GM12878 (cell line): Measurements from ENCODE around the gene MEAK7. TPM values are rescaled to one million over a fixed set of nuclear protein-coding genes. Genes with fewer than 3 reads are reported as not detected.

Source experiments
- BCL3 ChIP-seq: IDR thresholded peaks from 2 replicates; pipeline ENCODE4 v1.6.1; 2011; ENCODE audit warnings: borderline replicate concordance, low read depth, mild to moderate bottlenecking, moderate library complexity, low read length; ENCODE audit not compliant: insufficient read depth, poor library complexity, severe bottlenecking
- BHLHE40 ChIP-seq, 2 experiments: fragments of 450-650 bp in 1 of 2; IDR thresholded peaks; 2 replicates each; pipeline ENCODE4 v1.6.1; 2011 to 2017; ENCODE audit warnings: low read depth in 2 of 2, borderline replicate concordance in 1 of 2, improper control_type of control experiment in 1 of 2, low read length in 1 of 2, mild to moderate bottlenecking in 1 of 2
- CBFB ChIP-seq: IDR thresholded peaks from 2 replicates; pipeline ENCODE4 v1.6.1; 2016; ENCODE audit warnings: antibody characterized with exemption, low read depth
- CHD2 ChIP-seq: IDR thresholded peaks from 2 replicates; pipeline ENCODE4 v1.6.1; 2011; ENCODE audit warnings: low read depth, low read length, improper control_type of control experiment, borderline replicate concordance
- E2F4 ChIP-seq: IDR thresholded peaks from 2 replicates; pipeline ENCODE4 v1.6.1; 2012; ENCODE audit warnings: low read depth, low read length, improper control_type of control experiment
- E4F1 ChIP-seq: fragments of 450-650 bp; IDR thresholded peaks from 2 replicates; pipeline ENCODE4 v1.6.1; 2018; ENCODE audit warnings: borderline replicate concordance, mild to moderate bottlenecking; ENCODE audit not compliant: partially characterized antibody
- EED ChIP-seq: sonication (generic); IDR thresholded peaks from 2 replicates; pipeline ENCODE4 v1.6.1; 2016; ENCODE audit warnings: antibody characterized with exemption, low read depth
- ESRRA ChIP-seq: IDR thresholded peaks from 2 replicates; pipeline ENCODE4 v1.6.1; 2012; ENCODE audit warnings: mild to moderate bottlenecking, low read length, improper control_type of control experiment
- HDGF ChIP-seq: fragments of 450-650 bp; IDR thresholded peaks from 2 replicates; pipeline ENCODE4 v1.6.1; 2016; ENCODE audit warnings: antibody characterized with exemption
- IRF5 ChIP-seq: fragments of 450-650 bp; IDR thresholded peaks from 2 replicates; pipeline ENCODE4 v1.6.1; 2017; ENCODE audit warnings: borderline replicate concordance
- JUNB ChIP-seq: IDR thresholded peaks from 2 replicates; pipeline ENCODE4 v1.6.1; 2016; ENCODE audit warnings: antibody characterized with exemption, mild to moderate bottlenecking
- MEF2A ChIP-seq: IDR thresholded peaks from 2 replicates; pipeline ENCODE4 v1.6.1; 2011; ENCODE audit warnings: low read depth, mild to moderate bottlenecking, low read length, moderate library complexity; ENCODE audit not compliant: insufficient read depth
- MTA3 ChIP-seq: IDR thresholded peaks from 2 replicates; pipeline ENCODE4 v1.6.1; 2012; ENCODE audit warnings: low read length, inconsistent platforms, borderline replicate concordance
- NBN ChIP-seq: fragments of 450-650 bp; IDR thresholded peaks from 2 replicates; pipeline ENCODE4 v1.6.1; 2016
- NRF1 ChIP-seq: conservative IDR thresholded peaks from 2 replicates; pipeline ENCODE4 v1.6.1; 2011; ENCODE audit warnings: mild to moderate bottlenecking, low read depth, low read length, improper control_type of control experiment
- PAX5 ChIP-seq: IDR thresholded peaks from 2 replicates; pipeline ENCODE4 v1.6.1; 2011; ENCODE audit warnings: low read depth, low read length, borderline replicate concordance
- RAD51 ChIP-seq: fragments of 450-650 bp; IDR thresholded peaks from 2 replicates; pipeline ENCODE4 v1.6.1; 2016; ENCODE audit warnings: moderate library complexity, mild to moderate bottlenecking, inconsistent platforms
- SP1 ChIP-seq: IDR thresholded peaks from one replicate; pipeline ENCODE4 v1.6.1; 2011; ENCODE audit warnings: low read depth, low read length
- TARDBP ChIP-seq: IDR thresholded peaks from 2 replicates; pipeline ENCODE4 v1.6.1; 2016; ENCODE audit warnings: borderline replicate concordance
- TCF7 ChIP-seq: IDR thresholded peaks from 2 replicates; pipeline ENCODE4 v1.6.1; 2014; ENCODE audit warnings: antibody characterized with exemption, borderline replicate concordance
- WRNIP1 ChIP-seq: IDR thresholded peaks from 2 replicates; pipeline ENCODE4 v1.6.1; 2011; ENCODE audit warnings: low read depth, low read length, improper control_type of control experiment, borderline replicate concordance
- ZNF207 ChIP-seq: fragments of 450-650 bp; IDR thresholded peaks from 2 replicates; pipeline ENCODE4 v1.6.1; 2014; ENCODE audit warnings: antibody characterized with exemption, mild to moderate bottlenecking, borderline replicate concordance
- polyA plus RNA-seq, 11 experiments: library from polyadenylated mRNA; depleted of rRNA in 4 of 11; unstranded in 6 of 11; stranded (reverse) in 5 of 11; fragments of >200 nt; fragmentation: Nextera tagmentation in 4 of 11; fragmentation: Illumina TruSeq in 1 of 11; extraction: Ambion mirVana in 4 of 11; extraction: Trizol in 1 of 11; gene quantifications; 1 replicate in 1 of 11; 2 replicates in 10 of 11; pipeline versions ENCODE4 v1.2.1 to v1.2.3, GENCODE V29; 2011 to 2016; ENCODE audit warnings: inconsistent platforms in 2 of 11, missing spikeins in 2 of 11, low read depth in 1 of 11
- total RNA-seq, 4 experiments: library from RNA; depleted of rRNA in 3 of 4; stranded (reverse); fragments of >200 nt in 3 of 4; fragmentation: Illumina TruSeq in 1 of 4; extraction: Trizol in 1 of 4; gene quantifications; 2 replicates each; pipeline versions ENCODE4 v1.2.1 to v1.2.3, GENCODE V29; 2013 to 2021

Gene MEAK7
- total and polyA plus RNA-seq, 10 of the 15 experiments (the other 5 are each of a cell fraction or from before 2014, with no cell fraction given), result 1.4 to 11.9 (median 6.4) TPM

- TF ChIP-seq IRF5, result no peak
- TF ChIP-seq SP1, result peak; percentile 96
- 0 out of 2 replicates have a peak, but pooled peaks have one; percentile 48 for TF ChIP-seq TARDBP
- no peak for TF ChIP-seq MEF2A
- no peak for TF ChIP-seq E4F1
- 0 out of 2 replicates have a peak, but pooled peaks have one; percentile 20 for TF ChIP-seq PAX5
- TF ChIP-seq ESRRA, result no peak
- TF ChIP-seq ZNF207, result 0 out of 2 replicates have a peak, but pooled peaks have one; percentile 56
- peak; percentile 82; the same call in 1 of the 2 replicates for TF ChIP-seq HDGF
- TF ChIP-seq CHD2, result peak; percentile 91
- TF ChIP-seq BHLHE40 (IDR thresholded peaks at IDR 0.05; ENCODE audit: borderline replicate concordance in 1 of 2, low read depth in 2 of 2, low read length in 1 of 2), result peak; percentile 15 to 65; a peak in 1 of 4 replicates
- TF ChIP-seq E2F4, result 0 out of 2 replicates have a peak, but pooled peaks have one; percentile 27
- TF ChIP-seq CBFB, result no peak
- TF ChIP-seq NBN, result no peak; the same call in 1 of the 2 replicates
- no peak for TF ChIP-seq EED
- TF ChIP-seq JUNB, result no peak
- no peak for TF ChIP-seq TCF7
- TF ChIP-seq RAD51, result no peak
- TF ChIP-seq NRF1, result no peak
- TF ChIP-seq WRNIP1, result no peak
- TF ChIP-seq BCL3, result no peak
- TF ChIP-seq MTA3, result no peak
These were observed at the start of gene MEAK7 (continued) for GRCh38 chr16:84504420-84505248.
